Activated CD8-positive, alpha-beta memory T cell treated with anti-CD3 and anti-CD28 coated beads, Interleukin-2, amount 50 U/mL, for 1 hour (primary cell): ENCODE results near the gene SETD2.
"Not testable (repeated sequence)": the region's sequence is repeated elsewhere in the genome, so short reads cannot be mapped to it uniquely, and the experiment has no call there.

Experiments used
- DNase-seq: peaks from one replicate; pipeline ENCODE4 v3.0.0-alpha.2; 2020; ENCODE audit errors: extremely low read depth

SETD2 gene

DNA sequence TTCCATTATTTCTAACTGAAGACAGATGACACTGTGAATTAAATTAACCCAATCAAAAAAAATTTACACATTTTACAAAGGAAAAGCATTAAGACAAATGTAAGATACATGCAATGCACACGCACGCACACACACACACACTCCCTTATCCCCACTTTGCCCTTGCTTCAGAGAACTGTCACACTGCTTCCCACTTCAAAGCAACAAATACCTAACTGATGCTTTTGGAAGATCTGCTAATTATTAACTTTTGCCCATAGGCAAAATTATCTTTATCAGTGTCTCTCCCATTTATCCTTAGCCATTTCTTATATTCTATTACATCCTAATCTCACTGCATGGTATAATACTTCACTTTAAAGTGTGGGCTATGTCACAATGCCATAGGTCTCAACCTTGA, 60.3 kb downstream of the SETD2 start:
- DNase-seq: no peak

DNA sequence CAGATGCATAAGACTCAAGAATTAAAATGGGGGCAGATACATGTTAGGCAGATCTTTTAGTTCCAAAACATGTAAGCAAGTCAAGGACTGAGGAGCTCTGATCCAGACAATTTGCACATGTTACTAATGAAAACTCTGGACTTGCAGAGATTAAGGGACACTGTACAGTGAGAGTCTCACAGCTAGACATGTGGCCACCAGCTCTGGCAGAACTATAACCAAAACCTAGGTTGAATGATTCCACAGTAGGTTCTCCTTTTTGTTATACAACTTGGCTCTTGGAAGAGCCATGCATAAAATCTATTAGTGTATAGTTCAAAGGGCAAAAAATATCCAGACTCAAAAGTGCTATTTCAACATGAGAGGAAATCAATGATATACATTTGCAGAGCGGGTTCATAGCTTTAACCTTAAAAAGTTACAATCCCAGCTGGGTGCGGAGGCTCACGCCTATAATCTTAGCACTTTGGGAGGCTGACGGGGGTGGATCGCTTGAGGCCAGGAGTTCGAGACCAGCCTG, 61.8 kb downstream of the SETD2 start:
- no peak for DNase-seq

DNA sequence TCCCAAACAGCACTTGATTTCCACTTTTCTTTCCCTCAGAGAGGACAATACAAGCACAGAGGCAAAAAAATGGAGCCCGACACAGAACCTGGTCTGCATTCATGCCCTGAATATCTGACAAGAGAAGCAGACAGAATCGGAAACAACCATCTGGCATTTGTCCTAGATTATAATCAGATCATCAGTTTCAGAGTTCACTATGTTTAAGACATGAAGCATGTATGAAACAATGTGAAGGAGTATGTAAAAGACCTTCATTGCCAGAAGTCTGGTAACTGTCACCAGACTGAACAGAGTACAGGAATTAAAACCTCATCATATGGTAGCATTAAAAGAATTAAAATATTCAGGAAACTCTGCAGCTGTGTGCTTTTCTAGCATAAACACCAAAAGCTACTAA, 65.0 kb downstream of the SETD2 start:
- no peak for DNase-seq

DNA sequence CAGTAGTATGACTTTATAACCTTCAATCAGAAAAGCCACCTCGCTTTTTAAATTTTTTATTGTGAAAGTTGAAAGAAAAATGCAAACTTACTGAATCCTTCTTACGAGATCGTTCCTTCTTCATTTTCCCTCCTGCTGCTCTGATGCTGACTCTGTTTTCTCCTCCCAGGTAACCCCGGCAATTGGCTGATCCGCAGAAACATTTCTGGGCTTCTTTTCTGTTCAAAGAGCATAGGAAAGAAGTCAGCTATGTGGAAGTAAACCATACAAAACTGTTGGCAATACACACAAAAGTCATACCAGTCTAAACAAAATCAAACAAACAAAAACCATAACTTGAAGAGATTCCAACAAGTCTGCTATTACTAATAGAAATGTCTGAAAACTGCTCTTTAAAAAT, 66.0 kb downstream of the SETD2 start:
- no peak for DNase-seq

DNA sequence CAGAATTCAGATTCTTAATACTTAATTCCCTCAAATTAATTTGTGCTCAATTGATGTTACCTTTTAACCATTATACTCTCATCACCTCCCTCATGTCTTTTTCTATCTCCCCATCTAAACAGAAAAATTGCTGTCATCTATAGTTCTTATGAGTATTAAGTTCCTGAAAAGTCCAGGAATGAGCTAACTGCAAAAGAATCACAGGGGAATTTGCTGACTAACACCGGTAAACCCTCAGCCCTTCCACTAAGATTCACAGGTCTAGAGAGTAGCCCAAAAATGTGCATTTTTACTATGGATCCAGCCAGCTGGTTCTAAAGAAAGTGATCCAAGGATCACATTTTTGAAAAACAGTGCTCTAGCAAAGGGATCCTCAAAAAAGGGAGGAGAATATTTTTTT, 67.0 kb downstream of the SETD2 start:
- DNase-seq: no peak

DNA sequence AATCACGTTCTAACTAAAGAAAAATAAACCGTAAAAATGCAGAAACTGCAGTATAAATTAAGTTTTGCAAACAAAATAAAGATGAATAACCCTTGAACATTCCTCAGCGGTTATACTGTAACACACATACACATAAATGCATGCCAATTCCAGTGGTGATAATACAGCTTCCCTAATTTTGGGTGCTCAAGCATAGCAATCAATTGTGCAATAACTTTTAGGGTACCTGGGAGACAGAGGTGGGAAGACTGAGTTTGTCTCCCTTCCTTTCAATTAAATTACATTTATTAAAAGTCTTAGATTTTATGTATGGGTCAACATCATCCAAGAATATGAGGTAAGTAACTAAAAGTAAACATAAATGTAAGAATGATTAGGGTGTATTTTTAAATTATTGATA, 71.8 kb downstream of the SETD2 start:
- no peak for DNase-seq

DNA sequence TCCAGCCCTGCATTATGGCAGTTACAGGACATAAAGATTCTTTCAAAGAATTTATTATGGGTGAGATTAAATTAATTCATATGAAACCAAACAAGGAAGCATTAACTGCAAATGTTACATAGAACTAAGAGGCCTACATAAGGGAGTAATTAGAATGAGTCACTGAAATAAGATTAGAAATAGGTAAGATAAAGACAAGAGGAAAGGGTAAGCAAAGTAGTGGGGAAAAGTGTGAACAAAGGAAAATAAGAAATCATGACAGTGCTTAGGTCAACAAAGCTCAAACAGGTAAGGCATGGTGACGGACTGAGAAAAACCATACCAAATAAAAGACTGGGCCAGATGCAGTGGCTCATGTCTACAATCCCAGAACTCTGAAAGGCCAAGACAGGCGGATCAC, 74.3 kb downstream of the SETD2 start:
- DNase-seq: no peak

DNA sequence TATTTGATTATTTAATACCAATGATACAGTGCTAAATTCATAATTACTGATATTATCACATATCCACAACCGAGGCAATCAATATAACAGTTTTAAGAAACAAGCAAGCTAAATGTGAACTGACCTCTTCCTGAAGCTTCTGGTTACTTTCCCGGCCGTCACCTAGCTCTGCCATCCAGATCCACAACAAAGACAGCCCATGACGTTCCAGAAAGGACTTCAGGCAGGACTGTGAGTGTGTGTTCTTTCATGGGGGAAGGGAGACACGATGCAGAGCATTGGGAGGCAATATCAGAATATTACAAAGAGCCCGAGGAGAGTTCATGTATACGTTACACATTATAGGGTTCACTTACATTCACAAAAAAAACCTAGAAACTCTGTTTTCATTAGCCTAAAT, 77.8 kb downstream of the SETD2 start:
- no peak for DNase-seq

DNA sequence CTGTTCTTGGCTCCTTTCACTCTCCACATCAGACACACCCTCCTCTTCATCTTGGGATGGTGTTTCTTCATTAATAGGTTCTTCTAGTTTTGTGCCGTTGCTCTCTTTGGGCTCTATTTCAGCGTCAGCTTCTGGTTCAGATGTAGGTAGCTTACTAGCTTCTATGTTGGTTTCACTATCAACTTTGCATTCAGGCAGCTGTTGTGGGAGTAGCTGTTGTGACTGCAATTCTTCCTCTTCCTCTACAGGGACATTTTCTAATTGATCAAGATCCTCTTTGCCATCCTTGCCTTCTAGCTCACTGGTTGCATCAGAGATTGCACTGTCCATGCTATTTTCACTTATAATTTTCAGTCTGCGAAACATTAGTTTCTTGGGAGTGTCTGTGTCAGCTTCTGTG, 80.1 kb downstream of the SETD2 start:
- DNase-seq: no peak

DNA sequence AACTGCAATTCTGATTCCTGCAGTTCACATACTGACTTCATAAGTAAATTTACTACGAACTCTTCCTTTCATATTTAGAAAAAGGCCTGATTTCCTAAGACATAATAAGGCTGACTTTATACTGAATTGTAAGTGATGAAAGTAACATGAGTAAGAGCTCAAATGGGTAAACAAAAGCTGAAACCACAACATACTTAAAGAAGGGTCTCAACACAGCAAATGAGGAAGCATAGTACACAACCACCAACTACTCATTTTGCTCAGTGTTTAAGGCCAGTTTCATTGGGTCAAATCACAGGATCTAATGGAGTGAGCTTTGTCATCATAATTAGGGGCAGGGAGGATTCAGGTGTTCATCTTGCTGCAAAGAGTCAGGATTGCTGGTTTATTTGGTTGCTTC, 81.4 kb downstream of the SETD2 start:
- DNase-seq: no peak

DNA sequence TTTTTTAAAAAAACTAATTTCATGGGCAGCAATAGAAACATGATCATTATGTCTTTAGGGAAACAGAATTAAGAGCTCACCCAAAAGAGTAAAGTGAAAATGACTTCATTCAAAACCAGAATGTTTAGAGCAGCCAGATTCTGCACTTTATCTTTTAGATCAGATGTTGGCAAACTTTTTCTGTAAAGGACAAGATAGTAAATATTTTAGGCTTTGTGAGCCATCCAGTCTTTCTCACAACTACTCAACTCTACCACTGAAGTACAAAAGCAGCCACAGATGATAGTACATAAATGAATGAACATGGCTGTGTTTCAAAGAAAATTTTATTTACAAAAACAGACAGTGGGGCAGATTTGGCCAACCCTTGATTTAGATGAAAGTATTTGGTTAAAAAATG, 84.5 kb downstream of the SETD2 start:
- no peak for DNase-seq

DNA sequence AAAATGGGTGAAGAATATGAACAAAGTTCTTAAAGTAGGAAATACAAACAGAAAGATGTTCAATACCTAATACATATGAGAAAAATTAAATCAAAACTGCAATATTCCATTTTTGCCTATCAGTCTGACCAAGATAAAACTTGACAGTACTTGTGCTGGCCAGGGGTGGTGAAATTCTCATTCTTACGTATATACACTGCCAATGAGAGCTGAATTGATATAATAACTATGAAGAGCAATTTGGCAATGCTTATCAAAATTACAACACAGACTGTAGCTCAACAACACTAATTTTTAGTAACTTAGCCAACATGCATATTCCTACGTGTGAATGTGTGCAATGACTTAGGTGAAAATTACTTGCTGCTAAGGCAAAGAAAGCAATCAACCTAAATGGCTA, 90.2 kb downstream of the SETD2 start:
- DNase-seq: no peak

DNA sequence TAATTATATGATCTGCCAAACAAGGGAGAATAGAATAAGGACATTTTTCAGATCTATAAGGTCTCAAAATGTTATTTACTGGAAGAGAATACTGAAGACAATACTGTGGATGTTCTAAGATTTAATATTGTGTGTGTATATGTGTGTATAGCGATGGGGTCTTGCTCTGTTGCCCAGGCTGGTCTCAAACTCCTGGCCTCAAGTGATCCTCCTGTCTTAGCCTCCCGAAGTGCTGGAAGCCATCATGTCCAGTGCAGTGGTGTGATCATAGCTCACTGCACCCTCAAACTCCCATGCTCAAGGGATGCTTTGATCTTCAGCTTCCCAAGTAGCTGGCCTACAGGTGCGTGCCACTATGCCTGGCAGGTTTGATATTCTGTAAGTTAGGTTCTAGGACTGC, 93.1 kb downstream of the SETD2 start:
- no peak for DNase-seq

DNA sequence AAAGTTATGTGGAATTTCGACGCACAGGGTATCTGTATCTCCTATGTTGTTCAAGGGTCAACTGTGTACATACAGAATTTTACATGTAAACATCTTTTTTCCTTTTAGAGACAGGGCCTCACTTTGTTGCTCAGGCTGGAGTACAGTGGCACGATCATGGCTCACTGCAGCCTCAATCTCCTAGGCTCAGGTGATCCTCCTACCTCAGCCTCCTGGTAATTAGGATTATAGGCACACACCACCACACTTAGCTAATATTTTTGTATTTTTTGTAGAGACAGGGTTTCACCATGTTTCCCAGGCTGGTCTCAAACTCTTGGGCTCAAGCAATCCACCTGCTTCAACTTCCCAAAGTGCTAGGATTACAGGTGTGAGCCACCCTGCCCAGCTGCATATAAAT, 97.7 kb downstream of the SETD2 start:
- not testable (repeated sequence) for DNase-seq

DNA sequence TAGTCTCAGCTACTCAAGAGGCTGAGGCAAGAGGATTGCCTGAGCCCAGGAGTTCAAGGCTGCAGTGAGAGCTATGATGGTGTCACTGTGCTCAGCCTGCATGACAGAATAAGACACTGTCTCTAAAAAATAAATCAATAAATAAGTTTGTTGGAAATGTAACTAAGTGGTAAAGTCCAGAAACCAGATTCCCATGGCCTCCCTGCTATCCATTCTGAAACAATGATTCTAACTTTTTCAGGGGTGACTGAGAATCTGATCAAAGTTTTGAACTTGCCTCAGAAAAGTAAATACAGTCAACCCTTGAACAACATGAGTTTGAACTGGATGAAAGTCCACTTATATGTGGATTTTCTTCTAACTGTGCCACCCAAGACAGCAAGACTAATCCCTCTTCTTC, 98.2 kb downstream of the SETD2 start:
- DNase-seq: no peak

DNA sequence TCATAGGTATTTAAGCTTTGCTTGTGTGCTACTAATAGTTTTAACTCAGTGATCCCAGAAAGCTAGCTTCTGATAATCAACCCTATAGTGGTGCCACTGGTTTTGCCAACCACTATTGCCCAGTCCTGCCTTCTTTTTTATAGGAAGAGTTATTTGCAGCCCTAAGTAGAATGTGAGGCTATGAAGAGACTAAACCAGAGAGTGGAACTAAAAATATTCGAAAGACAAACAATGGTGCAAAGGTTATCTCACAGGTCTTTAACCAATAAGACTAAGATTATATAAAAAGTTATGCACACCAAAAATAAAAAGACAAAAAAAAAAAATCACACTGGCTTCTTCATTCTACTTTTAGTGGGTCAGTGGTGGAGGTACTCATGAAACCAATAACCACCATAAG, 98.9 kb downstream of the SETD2 start:
- DNase-seq: no peak

DNA sequence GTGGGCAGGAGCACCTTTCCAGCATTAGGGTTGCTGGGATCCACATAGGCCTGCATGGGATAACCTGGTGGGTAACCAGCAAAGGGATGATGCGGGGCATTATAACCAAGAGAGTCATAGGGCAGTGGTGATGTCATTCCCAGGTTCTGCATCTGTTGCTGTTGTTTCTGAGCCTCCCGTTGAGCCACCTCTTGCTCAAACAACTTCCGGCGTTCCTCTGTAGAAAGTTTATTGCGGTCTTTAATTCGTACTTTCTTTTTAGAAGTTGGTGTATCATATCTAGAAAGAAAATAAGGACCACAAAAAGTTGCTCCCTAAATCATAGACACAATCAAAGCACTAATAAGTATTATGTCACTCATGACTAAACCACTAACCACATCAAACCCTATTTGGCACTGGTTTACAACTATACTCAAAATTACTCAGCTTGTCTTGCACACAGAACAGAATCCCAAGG, 106.7 kb downstream of the SETD2 start:
- peak; percentile 42 for DNase-seq

DNA sequence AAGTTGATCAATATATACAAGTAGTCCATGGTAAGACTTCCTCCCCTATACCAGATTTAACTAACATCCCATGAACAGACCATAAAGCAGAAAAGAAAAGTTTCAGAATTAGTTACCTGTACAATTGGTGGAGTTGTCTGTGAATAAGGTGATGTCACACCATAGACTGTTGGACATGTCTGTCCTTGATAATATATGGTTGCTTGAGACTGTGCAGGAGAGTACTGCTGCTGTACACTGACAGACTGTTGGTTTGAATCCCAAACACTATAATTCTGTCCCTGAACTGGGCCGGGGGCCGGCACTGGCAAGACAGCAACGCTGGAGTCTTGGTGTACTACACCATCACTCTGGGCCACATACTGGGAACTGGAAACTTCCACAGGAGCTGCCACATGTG, 107.2 kb downstream of the SETD2 start:
- no peak for DNase-seq

DNA sequence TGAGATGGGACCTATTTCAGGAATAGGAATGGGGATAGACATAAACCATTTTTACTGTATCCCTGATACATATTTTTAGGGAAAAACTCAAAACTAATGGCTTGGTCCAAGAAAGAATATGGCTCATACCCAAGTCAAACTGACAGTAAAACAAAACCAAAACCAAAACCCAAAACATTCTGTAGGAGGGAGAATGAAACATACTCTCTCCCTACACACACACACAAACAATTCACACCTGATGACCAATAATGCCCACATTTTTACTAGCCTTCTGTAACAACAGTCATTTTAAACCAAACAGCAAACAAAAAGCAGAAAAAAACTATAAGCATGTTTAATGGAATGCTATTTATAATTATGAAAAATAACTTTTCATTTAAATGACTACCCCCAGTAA, 109.5 kb downstream of the SETD2 start:
- no peak for DNase-seq

DNA sequence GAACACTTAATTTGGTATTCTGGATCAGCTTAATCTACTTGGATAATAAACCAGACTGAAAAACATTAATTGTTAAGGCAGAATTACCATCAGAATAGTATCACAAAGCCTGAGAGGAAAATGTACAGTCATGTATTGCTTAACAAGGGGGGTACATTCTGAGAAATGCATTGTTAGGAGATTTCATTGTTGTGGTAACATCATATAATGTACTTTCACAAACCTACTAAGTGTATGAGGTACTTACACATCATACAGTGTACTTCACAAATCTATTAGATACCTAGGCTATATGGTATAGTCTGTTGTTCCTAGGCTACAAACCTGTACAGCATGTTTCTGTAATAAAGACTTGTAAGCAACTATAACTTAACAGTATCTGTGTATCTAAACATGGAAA, 116.2 kb downstream of the SETD2 start:
- DNase-seq: no peak

DNA sequence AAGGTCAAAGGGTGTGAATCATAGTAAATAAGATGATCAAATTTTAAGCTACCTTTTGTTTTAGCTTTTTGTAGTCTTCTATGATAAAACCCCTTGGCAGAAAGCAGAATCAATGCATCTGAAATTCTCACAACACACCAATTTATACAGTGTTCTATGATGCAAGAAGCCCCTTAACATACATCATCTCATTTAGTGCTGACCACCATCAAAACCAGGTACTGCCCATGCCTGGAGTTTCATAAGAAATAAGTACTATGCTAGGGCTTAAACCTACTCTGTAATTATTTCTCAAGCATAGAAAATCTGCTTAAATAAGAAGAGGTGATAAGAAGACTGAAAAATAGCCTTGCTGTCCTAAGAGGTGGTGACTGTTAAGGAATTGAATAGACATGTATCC, 116.8 kb downstream of the SETD2 start:
- DNase-seq: no peak

DNA sequence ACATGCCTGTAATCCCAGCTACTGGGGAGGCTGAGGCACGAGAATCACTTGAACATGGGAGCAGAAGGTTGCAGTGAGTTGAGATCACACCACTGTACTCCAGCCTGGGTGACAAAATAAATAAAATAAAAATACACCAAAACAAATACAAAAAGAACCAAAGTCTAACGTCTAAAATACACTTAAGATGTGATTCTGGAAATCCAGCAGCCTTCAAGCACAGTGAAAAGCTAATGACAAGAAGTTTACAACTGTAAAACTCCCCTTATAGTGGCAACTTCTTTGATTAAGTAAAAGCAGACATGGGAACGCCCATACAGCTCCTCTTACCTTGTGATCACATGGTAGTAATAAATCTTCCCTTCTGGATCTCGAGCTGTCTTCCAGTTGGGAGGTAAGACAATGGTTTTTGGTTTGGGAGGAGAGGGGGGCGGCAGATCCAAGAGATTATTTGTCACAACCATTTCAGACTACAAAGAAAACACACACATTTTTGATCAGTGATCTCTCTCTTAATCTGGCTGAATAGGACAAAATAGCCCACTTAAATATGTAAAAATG, 121.6 kb downstream of the SETD2 start:
- no peak for DNase-seq

DNA sequence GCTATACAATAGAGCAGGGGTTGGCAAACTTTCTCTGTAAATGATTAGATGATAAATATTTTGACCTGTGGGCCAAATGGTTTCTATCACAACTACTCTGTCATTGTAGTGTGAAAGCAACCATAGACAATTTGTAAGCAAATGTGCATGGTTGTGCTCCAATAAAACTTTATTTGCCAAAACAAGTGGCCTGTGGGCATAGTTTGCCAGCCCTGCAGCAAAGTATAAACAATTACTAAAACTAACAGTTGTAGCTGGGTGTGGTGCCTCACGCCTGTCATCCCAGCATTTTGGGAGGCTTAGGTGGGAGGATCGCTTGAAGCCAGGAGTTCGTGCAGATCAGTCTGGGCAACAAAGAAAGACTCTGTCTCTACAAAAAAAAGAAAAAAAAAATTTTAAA, 122.8 kb downstream of the SETD2 start:
- no peak for DNase-seq

DNA sequence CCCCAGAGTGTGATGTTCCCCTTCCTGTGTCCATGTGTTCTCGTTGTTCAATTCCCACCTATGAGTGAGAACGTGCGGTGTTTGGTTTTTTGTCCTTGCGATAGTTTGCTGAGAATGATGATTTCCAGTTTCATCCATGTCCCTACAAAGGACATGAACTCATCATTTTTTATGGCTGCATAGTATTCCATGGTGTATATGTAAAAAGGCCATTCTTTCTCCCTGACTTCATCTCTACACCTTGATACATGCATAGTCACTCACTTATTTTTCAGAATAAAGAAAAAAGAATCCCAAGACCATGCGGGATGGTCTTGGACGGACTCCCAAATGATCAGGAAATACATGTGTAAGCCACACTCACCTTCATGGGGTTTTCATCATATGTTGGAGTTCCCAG, 126.6 kb downstream of the SETD2 start:
- DNase-seq: not testable (repeated sequence)
